Left ventricle myocardium inferior (tissue), 1 donor: Measurements from ENCODE around the gene STMN1. TPM values are rescaled to one million over a fixed set of nuclear protein-coding genes. Genes with fewer than 3 reads are reported as not detected.

Experiments used
- DNase-seq: peaks from one replicate; pipeline ENCODE4 v3.0.0-alpha.2; 2020
- H3K27ac ChIP-seq: fragments of 200-600 bp; replicated peaks from 2 replicates; pipeline ENCODE4 v1.8.0; 2021
- H3K27me3 ChIP-seq: fragments of 200-600 bp; 2 replicates; pipeline ENCODE4 v1.8.0; 2021; ENCODE audit warnings: low read depth
- H3K36me3 ChIP-seq: fragments of 200-600 bp; 2 replicates; pipeline ENCODE4 v1.8.0; 2021
- H3K4me1 ChIP-seq: fragments of 200-600 bp; 2 replicates; pipeline ENCODE4 v1.8.0; 2021
- H3K4me3 ChIP-seq: fragments of 200-600 bp; 2 replicates; pipeline ENCODE4 v1.8.0; 2021; ENCODE audit warnings: mild to moderate bottlenecking, moderate library complexity
- H3K9me3 ChIP-seq: fragments of 200-600 bp; replicated peaks from 2 replicates; pipeline ENCODE4 v1.8.0; 2021
- intact Hi-C: fragments of 100-400 bp; cut with micrococcal nuclease; formaldehyde crosslinking; loops from one replicate; pipeline ENCODE4 v1.11.0; 2022
- total RNA-seq: library from RNA; stranded (reverse); fragmentation: NEBNext Ultra II Directional; extraction: Animal tissue kit (Norgen Biotek cat#: 25700); gene quantifications from one replicate; pipeline ENCODE4 v1.2.1, GENCODE V29; 2021
- TF ChIP-seq, protein P1 (sequence below): fragments of 200-600 bp; IDR thresholded peaks from 2 replicates; pipeline ENCODE4 v1.8.0; 2021; ENCODE audit warnings: antibody characterized with exemption, mild to moderate bottlenecking, borderline replicate concordance
- donor health status: DM: no; HTN: yes; CAD: no; lungs with severe emphysema.

Gene STMN1
- total RNA-seq, 1 donor from 2014 or later, result 47.1 TPM

- H3K4me3 ChIP-seq, result peak overlapping the region; percentile 74
- intact Hi-C loops, result no loop called here
- TF ChIP-seq, protein P1, sequence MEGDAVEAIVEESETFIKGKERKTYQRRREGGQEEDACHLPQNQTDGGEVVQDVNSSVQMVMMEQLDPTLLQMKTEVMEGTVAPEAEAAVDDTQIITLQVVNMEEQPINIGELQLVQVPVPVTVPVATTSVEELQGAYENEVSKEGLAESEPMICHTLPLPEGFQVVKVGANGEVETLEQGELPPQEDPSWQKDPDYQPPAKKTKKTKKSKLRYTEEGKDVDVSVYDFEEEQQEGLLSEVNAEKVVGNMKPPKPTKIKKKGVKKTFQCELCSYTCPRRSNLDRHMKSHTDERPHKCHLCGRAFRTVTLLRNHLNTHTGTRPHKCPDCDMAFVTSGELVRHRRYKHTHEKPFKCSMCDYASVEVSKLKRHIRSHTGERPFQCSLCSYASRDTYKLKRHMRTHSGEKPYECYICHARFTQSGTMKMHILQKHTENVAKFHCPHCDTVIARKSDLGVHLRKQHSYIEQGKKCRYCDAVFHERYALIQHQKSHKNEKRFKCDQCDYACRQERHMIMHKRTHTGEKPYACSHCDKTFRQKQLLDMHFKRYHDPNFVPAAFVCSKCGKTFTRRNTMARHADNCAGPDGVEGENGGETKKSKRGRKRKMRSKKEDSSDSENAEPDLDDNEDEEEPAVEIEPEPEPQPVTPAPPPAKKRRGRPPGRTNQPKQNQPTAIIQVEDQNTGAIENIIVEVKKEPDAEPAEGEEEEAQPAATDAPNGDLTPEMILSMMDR, result no peak
- H3K9me3 ChIP-seq, result no peaks in the 10 kb centered on the region
- no peak for DNase-seq
- H3K27me3 ChIP-seq, result no peaks in the 10 kb centered on the region
- H3K27ac ChIP-seq, result peak overlapping the region; percentile 69
- peaks cover 38% of the 10 kb centered on the region for H3K4me1 ChIP-seq
- no peaks in the 10 kb centered on the region for H3K36me3 ChIP-seq
Measured at GRCh38 chr1:25874635-25875153, 31.5 kb downstream of the STMN1 start.

DNA sequence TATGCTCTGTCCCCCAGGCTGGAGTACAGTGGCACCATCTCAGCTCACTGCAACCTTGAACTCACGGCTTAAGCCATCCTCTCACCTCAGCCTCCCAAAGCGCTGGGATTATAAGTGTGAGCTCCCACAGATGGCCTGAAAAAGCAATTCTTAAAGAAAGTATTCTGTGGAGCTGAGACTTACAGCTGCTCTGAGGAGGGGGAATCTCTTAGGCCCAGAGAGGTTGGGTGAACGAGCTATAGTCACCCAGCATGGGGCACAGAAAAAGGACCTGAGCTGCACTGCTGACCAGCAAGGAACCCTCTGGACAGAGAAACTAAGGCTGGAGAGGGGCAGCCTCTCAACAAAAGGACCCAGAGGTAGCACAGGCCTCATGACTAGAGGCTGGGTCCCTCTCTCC, 32.0 kb downstream of the STMN1 start:
- Histone ChIP-seq H3K36me3 (no peaks in the 10 kb centered on the region), H3K4me3 (peak overlapping the region; percentile 74), H3K27me3 (no peaks in the 10 kb centered on the region), H3K9me3 (no peaks in the 10 kb centered on the region), H3K27ac (peak overlapping the region; percentile 69), H3K4me1 (peaks cover 38% of the 10 kb centered on the region)
- intact Hi-C loops, result no loop called here
- TF ChIP-seq, protein P1, result no peak
- no peak for DNase-seq

DNA sequence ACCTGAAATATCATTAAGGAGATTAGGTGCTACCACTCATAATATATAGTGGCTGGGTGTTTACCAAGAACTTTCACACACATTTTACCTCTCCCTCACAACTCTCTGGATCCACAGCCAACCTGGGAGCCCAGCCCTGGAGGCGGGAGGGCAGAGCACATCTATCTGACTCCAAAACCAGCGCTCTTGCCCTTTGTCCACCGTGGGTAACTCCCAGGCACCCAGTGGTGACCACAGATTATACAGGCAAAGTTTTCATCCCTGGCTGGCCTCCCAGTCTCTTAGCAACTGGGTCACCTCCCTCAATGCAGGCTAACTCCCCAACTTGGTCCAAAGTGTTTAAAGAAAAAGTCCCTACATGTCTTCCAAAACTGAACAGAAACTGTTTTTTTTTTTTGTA, 33.1 kb downstream of the STMN1 start:
- Histone ChIP-seq H3K4me1 (peaks cover 38% of the 10 kb centered on the region), H3K27ac (no peak overlapping the region), H3K36me3 (no peaks in the 10 kb centered on the region)

GRCh38 chr1:25872713-25873112, 33.5 kb downstream of the STMN1 start:
- H3K27ac ChIP-seq, result no peak overlapping the region
- no peak for DNase-seq
- peaks cover 38% of the 10 kb centered on the region for H3K4me1 ChIP-seq
- H3K36me3 ChIP-seq, result no peaks in the 10 kb centered on the region
- no peak overlapping the region for H3K4me3 ChIP-seq
- intact Hi-C loops, result no loop called here
- no peaks in the 10 kb centered on the region for H3K27me3 ChIP-seq
- H3K9me3 ChIP-seq, result no peaks in the 10 kb centered on the region
- TF ChIP-seq, protein P1, result no peak

More for the DNA sequence above, 33.1 kb downstream of the STMN1 start:
- intact Hi-C loops, result no loop called here
- TF ChIP-seq, protein P1, result no peak
- H3K27me3 ChIP-seq, result no peaks in the 10 kb centered on the region
- no peak overlapping the region for H3K4me3 ChIP-seq
- no peak for DNase-seq
- no peaks in the 10 kb centered on the region for H3K9me3 ChIP-seq

- Histone ChIP-seq H3K4me3 (no peak overlapping the region), H3K9me3 (no peaks in the 10 kb centered on the region), H3K4me1 (peaks cover 38% of the 10 kb centered on the region), H3K27me3 (no peaks in the 10 kb centered on the region), H3K36me3 (no peaks in the 10 kb centered on the region), H3K27ac (no peak overlapping the region)
- TF ChIP-seq, protein P1, result no peak
- DNase-seq, result no peak
- intact Hi-C loops, result no loop called here
Measured at GRCh38 chr1:25871704-25872494, 34.3 kb downstream of the STMN1 start.
